Measurements from ENCODE around the gene TCAIM. TPM values are rescaled to one million over a fixed set of nuclear protein-coding genes. Genes with fewer than 3 reads are reported as not detected.

TCAIM gene
- polyA plus RNA-seq, 2 donors, result 9.7 TPM

GRCh38 chr3:44419116-44419922, 80.8 kb downstream of the TCAIM start:
- H3K36me3 ChIP-seq (ENCODE audit: control insufficient read depth in 2 of 2, insufficient read depth in 2 of 2, low read length in 1 of 2), result no peaks in the 10 kb centered on the region
- H3K4me3 ChIP-seq (ENCODE audit: low read depth in 1 of 2, low read length in 2 of 2), result no peak overlapping the region
- no peak overlapping the region for H3K27ac ChIP-seq (ENCODE audit: low read depth in 2 of 2, low read length in 1 of 2)
- WGBS, 2 donors, result 76 to 78% methylated on average over 11 of the region's 11 CpGs
- H3K4me1 ChIP-seq (ENCODE audit: control insufficient read depth in 2 of 2, insufficient read depth in 2 of 2, low read length in 1 of 2), result no peaks in the 10 kb centered on the region
- no peaks in the 10 kb centered on the region for H3K9me3 ChIP-seq (ENCODE audit: control insufficient read depth in 2 of 2, insufficient read depth in 1 of 2, low read depth in 1 of 2, low read length in 1 of 2)
- no peaks in the 10 kb centered on the region for H3K27me3 ChIP-seq (ENCODE audit: control insufficient read depth in 1 of 2, insufficient read depth in 2 of 2, low read length in 2 of 2)

DNA sequence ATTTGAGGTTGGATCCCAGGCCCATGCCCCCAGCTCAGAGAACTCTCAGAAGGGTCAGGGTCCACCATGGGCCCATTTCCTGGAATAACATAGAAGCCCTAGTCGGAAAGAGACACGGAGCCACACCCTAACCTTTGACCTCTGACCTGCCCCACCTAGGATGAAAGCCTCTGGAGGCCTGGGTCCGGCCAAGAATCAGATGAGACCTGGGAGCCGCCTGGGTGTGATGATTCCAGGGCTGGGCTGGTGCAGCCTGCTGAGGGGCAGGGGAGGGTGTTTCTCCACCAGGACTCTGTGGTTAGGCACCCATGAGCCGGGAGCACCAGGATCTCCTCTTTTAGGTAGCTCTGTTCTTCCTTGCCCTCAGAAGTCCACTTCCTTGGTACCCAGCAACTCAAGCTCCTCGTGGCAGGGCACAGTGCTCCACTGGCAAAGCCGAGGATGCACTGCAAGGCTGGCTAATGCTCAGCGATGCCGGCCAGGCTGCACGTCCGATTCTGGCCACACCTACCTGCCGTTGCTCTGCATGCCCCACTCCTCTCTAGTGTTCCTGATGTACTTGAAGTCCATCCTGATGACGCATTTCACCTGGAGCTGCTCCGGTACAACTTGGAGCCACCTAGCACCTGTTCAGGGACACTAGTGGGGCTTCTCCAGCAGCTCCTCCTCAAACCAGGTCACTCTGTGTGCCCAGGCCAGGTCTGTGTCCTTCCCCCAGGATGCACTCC, 81.5 kb downstream of the TCAIM start:
- no peak overlapping the region for H3K4me3 ChIP-seq (ENCODE audit: low read depth in 1 of 2, low read length in 2 of 2)
- no peak overlapping the region for H3K27ac ChIP-seq (ENCODE audit: low read depth in 2 of 2, low read length in 1 of 2)
- peaks cover 0 to 2% of the 10 kb centered on the region in 2 donors for H3K4me1 ChIP-seq (ENCODE audit: control insufficient read depth in 2 of 2, insufficient read depth in 2 of 2, low read length in 1 of 2)
- H3K9me3 ChIP-seq (ENCODE audit: control insufficient read depth in 2 of 2, insufficient read depth in 1 of 2, low read depth in 1 of 2, low read length in 1 of 2), result no peaks in the 10 kb centered on the region
- no peaks in the 10 kb centered on the region for H3K36me3 ChIP-seq (ENCODE audit: control insufficient read depth in 2 of 2, insufficient read depth in 2 of 2, low read length in 1 of 2)
- 81 to 87% methylated on average over 14 of the region's 14 CpGs for WGBS, 2 donors
- no peaks in the 10 kb centered on the region for H3K27me3 ChIP-seq (ENCODE audit: control insufficient read depth in 1 of 2, insufficient read depth in 2 of 2, low read length in 2 of 2)

- peaks cover 0 to 2% of the 10 kb centered on the region in 2 donors for H3K4me1 ChIP-seq (ENCODE audit: control insufficient read depth in 2 of 2, insufficient read depth in 2 of 2, low read length in 1 of 2)
- H3K27me3 ChIP-seq (ENCODE audit: control insufficient read depth in 1 of 2, insufficient read depth in 2 of 2, low read length in 2 of 2), result no peaks in the 10 kb centered on the region
- no peak overlapping the region for H3K27ac ChIP-seq (ENCODE audit: low read depth in 2 of 2, low read length in 1 of 2)
- 67 to 87% methylated on average over 1 of the region's 1 CpG for WGBS, 2 donors
- no peaks in the 10 kb centered on the region for H3K36me3 ChIP-seq (ENCODE audit: control insufficient read depth in 2 of 2, insufficient read depth in 2 of 2, low read length in 1 of 2)
- H3K9me3 ChIP-seq (ENCODE audit: control insufficient read depth in 2 of 2, insufficient read depth in 1 of 2, low read depth in 1 of 2, low read length in 1 of 2), result no peaks in the 10 kb centered on the region
- H3K4me3 ChIP-seq (ENCODE audit: low read depth in 1 of 2, low read length in 2 of 2), result no peak overlapping the region
Measured at GRCh38 chr3:44420676-44421075, 82.1 kb downstream of the TCAIM start.

DNA sequence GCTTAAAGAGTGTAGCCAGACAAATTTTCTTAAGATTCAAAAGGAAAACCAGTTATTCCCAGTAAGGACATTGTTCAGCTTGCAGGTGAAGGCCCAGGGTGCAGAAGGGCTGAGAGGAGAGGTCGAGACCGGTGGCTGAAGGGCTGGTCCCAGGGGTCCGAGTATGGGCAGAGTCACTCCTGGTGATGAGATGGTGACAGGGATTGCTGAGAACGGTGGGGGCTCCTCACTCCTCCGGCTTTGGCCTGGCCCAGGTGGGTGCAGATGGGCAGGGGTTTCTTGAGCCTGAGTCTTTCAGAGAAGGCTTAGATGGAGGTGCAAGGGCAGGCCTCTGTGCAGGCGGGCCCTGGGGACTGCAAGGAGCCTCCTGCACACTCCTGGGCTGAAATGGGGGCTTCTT, 82.7 kb downstream of the TCAIM start:
- Histone ChIP-seq H3K4me3 (ENCODE audit: low read depth in 1 of 2, low read length in 2 of 2) (no peak overlapping the region), H3K27me3 (ENCODE audit: control insufficient read depth in 1 of 2, insufficient read depth in 2 of 2, low read length in 2 of 2) (no peaks in the 10 kb centered on the region), H3K9me3 (ENCODE audit: control insufficient read depth in 2 of 2, insufficient read depth in 1 of 2, low read depth in 1 of 2, low read length in 1 of 2) (no peaks in the 10 kb centered on the region), H3K36me3 (ENCODE audit: control insufficient read depth in 2 of 2, insufficient read depth in 2 of 2, low read length in 1 of 2) (no peaks in the 10 kb centered on the region), H3K27ac (ENCODE audit: low read depth in 2 of 2, low read length in 1 of 2) (no peak overlapping the region), H3K4me1 (ENCODE audit: control insufficient read depth in 2 of 2, insufficient read depth in 2 of 2, low read length in 1 of 2) (peaks cover 0 to 2% of the 10 kb centered on the region in 2 donors)
- WGBS, 2 donors, result 90% methylated on average over 6 of the region's 6 CpGs

DNA sequence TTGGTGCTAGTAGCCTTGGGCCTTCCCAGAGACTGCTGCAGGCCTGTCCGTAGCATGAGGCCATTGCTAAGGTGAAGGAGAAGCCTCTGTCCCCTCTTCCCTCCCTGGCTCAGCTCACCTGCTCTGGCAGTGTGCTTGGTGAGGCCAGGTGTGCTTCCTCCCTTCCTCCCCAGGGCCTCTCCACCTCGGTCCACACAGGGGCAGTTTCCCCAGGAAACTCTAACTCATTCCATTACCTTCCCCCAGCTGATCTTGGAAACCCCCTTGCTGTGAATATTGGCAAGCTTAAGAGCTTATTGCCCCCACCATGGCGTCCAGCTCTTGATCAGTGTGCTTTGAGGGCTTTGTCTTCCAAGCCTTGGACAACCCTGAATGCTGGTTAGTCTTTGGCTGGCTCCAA, 86.2 kb downstream of the TCAIM start:
- H3K27ac ChIP-seq (ENCODE audit: low read depth in 2 of 2, low read length in 1 of 2), result no peak overlapping the region
- no peaks in the 10 kb centered on the region for H3K27me3 ChIP-seq (ENCODE audit: control insufficient read depth in 1 of 2, insufficient read depth in 2 of 2, low read length in 2 of 2)
- 57 to 66% methylated on average over 3 of the region's 3 CpGs for WGBS, 2 donors
- H3K9me3 ChIP-seq (ENCODE audit: control insufficient read depth in 2 of 2, insufficient read depth in 1 of 2, low read depth in 1 of 2, low read length in 1 of 2), result no peaks in the 10 kb centered on the region
- H3K36me3 ChIP-seq (ENCODE audit: control insufficient read depth in 2 of 2, insufficient read depth in 2 of 2, low read length in 1 of 2), result no peaks in the 10 kb centered on the region
- H3K4me1 ChIP-seq (ENCODE audit: control insufficient read depth in 2 of 2, insufficient read depth in 2 of 2, low read length in 1 of 2), result peaks cover 0 to 2% of the 10 kb centered on the region in 2 donors
- H3K4me3 ChIP-seq (ENCODE audit: low read depth in 1 of 2, low read length in 2 of 2), result no peak overlapping the region

DNA sequence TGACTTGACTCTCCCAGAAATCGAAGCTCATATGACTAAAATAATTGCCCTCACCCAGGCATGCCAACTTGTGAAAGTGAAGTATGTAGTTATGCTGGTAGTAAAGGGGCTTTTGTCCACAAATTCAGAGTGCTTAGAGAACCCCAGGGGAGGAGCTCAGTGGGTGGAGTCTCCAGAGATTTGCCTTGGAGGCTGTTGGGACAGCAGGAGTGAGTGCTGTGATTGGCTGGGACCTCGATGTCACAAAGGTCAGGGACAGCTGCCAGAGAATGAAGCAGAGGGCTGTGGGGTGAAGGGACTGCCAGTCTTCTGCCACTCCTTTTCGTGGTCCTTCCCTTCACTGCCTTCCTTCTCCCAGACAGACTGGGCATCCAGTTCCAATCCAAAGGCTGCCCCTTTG, 89.1 kb downstream of the TCAIM start:
- no peak overlapping the region for H3K27ac ChIP-seq (ENCODE audit: low read depth in 2 of 2, low read length in 1 of 2)
- peaks cover 0 to 2% of the 10 kb centered on the region in 2 donors for H3K4me1 ChIP-seq (ENCODE audit: control insufficient read depth in 2 of 2, insufficient read depth in 2 of 2, low read length in 1 of 2)
- no peaks in the 10 kb centered on the region for H3K27me3 ChIP-seq (ENCODE audit: control insufficient read depth in 1 of 2, insufficient read depth in 2 of 2, low read length in 2 of 2)
- no peaks in the 10 kb centered on the region for H3K36me3 ChIP-seq (ENCODE audit: control insufficient read depth in 2 of 2, insufficient read depth in 2 of 2, low read length in 1 of 2)
- H3K9me3 ChIP-seq (ENCODE audit: control insufficient read depth in 2 of 2, insufficient read depth in 1 of 2, low read depth in 1 of 2, low read length in 1 of 2), result no peaks in the 10 kb centered on the region
- no peak overlapping the region for H3K4me3 ChIP-seq (ENCODE audit: low read depth in 1 of 2, low read length in 2 of 2)
- WGBS, 2 donors, result 77 to 85% methylated on average over 3 of the region's 3 CpGs

DNA sequence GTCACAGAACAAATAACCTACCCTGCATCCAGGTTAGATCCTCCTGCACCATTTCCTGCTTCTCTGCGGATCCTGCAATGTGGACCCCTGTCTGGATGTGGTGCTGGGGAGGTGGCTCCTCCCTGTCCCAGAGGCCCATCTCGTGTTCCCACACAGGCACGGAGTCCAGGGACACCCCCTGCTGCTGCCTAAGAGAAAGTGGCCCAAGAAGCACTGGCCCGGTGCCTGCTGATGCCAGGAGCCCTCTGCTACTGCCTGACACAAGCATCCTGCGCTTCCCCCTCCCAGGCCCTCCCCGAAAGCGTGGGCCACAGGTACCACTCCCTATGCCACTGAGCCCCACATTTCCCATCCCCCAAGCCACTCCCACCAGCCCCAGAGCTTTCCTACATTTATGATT, 90.3 kb downstream of the TCAIM start:
- Histone ChIP-seq H3K4me3 (ENCODE audit: low read depth in 1 of 2, low read length in 2 of 2) (no peak overlapping the region), H3K36me3 (ENCODE audit: control insufficient read depth in 2 of 2, insufficient read depth in 2 of 2, low read length in 1 of 2) (no peaks in the 10 kb centered on the region)
- 79 to 80% methylated on average over 7 of the region's 7 CpGs for WGBS, 2 donors

GRCh38 chr3:44429459-44429858, 90.9 kb downstream of the TCAIM start:
- Histone ChIP-seq H3K4me3 (ENCODE audit: low read depth in 1 of 2, low read length in 2 of 2) (no peak overlapping the region), H3K4me1 (ENCODE audit: control insufficient read depth in 2 of 2, insufficient read depth in 2 of 2, low read length in 1 of 2) (peaks cover 0 to 2% of the 10 kb centered on the region in 2 donors), H3K9me3 (ENCODE audit: control insufficient read depth in 2 of 2, insufficient read depth in 1 of 2, low read depth in 1 of 2, low read length in 1 of 2) (no peaks in the 10 kb centered on the region), H3K27me3 (ENCODE audit: control insufficient read depth in 1 of 2, insufficient read depth in 2 of 2, low read length in 2 of 2) (no peaks in the 10 kb centered on the region), H3K27ac (ENCODE audit: low read depth in 2 of 2, low read length in 1 of 2) (no peak overlapping the region), H3K36me3 (ENCODE audit: control insufficient read depth in 2 of 2, insufficient read depth in 2 of 2, low read length in 1 of 2) (no peaks in the 10 kb centered on the region)
- WGBS, 2 donors, result 88 to 93% methylated on average over 6 of the region's 6 CpGs

More for the DNA sequence above, 90.3 kb downstream of the TCAIM start:
- peaks cover 0 to 2% of the 10 kb centered on the region in 2 donors for H3K4me1 ChIP-seq (ENCODE audit: control insufficient read depth in 2 of 2, insufficient read depth in 2 of 2, low read length in 1 of 2)
- no peak overlapping the region for H3K27ac ChIP-seq (ENCODE audit: low read depth in 2 of 2, low read length in 1 of 2)
- no peaks in the 10 kb centered on the region for H3K9me3 ChIP-seq (ENCODE audit: control insufficient read depth in 2 of 2, insufficient read depth in 1 of 2, low read depth in 1 of 2, low read length in 1 of 2)
- no peaks in the 10 kb centered on the region for H3K27me3 ChIP-seq (ENCODE audit: control insufficient read depth in 1 of 2, insufficient read depth in 2 of 2, low read length in 2 of 2)

DNA sequence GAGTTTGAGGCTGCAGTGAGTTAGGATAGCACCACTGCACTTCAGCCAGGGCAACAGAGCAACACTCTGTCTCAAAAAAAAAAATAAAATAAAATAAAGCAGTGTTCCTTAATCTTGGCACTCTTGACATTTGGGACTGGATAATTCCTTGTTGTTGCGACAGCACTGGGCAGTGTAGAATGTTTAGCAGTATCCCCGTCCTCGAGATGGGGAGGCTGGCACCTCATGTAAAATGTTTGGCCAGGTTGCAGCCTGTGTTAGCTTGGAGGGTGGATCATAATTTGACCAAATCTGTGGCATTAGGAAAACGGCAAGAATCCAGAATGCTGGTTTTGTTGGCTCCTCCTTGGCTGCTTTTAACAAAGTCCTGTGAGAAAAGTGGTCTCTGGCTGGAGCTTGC, 91.9 kb downstream of the TCAIM start:
- Histone ChIP-seq H3K27ac (ENCODE audit: low read depth in 2 of 2, low read length in 1 of 2) (no peak overlapping the region), H3K4me3 (ENCODE audit: low read depth in 1 of 2, low read length in 2 of 2) (no peak overlapping the region), H3K36me3 (ENCODE audit: control insufficient read depth in 2 of 2, insufficient read depth in 2 of 2, low read length in 1 of 2) (no peaks in the 10 kb centered on the region), H3K4me1 (ENCODE audit: control insufficient read depth in 2 of 2, insufficient read depth in 2 of 2, low read length in 1 of 2) (no peaks in the 10 kb centered on the region), H3K27me3 (ENCODE audit: control insufficient read depth in 1 of 2, insufficient read depth in 2 of 2, low read length in 2 of 2) (no peaks in the 10 kb centered on the region), H3K9me3 (ENCODE audit: control insufficient read depth in 2 of 2, insufficient read depth in 1 of 2, low read depth in 1 of 2, low read length in 1 of 2) (no peaks in the 10 kb centered on the region)
- 69 to 71% methylated on average over 4 of the region's 4 CpGs for WGBS, 2 donors

Measured in esophagus (tissue), 2 donors.